ENCODE data around the gene CERKL. TPM values are rescaled to one million over a fixed set of nuclear protein-coding genes. Genes with fewer than 3 reads are reported as not detected.

Gene CERKL
- total and polyA plus RNA-seq, 9 of the 15 experiments (the other 6 are each of a cell fraction or from before 2014, with no cell fraction given) = 0.04 to 0.08 TPM; not detected in 7

DNA sequence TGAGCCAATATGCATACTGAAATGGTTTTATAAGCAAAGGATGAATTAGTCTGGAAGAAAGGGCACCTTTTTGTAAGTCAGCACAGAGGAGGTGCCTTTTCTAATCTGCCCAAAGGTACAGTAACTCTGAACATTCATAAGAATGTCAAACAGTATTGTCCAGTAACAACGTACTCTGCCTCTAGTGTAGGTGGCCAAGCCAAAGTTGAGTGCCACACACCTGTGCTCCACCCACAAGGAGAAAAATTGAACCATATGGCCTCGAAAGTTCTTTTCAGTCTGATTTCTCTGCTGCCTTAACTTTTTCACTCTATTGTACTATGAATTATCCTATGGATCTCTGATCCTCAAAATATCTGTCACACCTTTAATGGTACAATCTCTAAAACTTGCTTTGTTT is 86.8 kb downstream of the CERKL start:
- POLR2A ChIA-PET = no interaction called here
- no peak overlapping the region for H3K27ac ChIP-seq (ENCODE audit: extremely low read depth, low read depth, low read length)
- no peaks in the 10 kb centered on the region for H3K27me3 ChIP-seq (ENCODE audit: control insufficient read depth in 2 of 2, insufficient read depth in 2 of 2, low read length in 2 of 2)
- H4K20me1 ChIP-seq (replicated peaks; ENCODE audit: control insufficient read depth, insufficient read depth, low read length) = no peaks in the 10 kb centered on the region
- DNase-seq (ENCODE audit: extremely low read depth in 1 of 4, low spot score in 3 of 4) (no peak), ATAC-seq (no peak), FAIRE-seq (no peak)
- CTCF ChIA-PET (ENCODE audit: low intra/inter-chr PET ratio) = no interaction called here
- H3K4me2 ChIP-seq (ENCODE audit: insufficient read depth, low read length) = no peak overlapping the region
- TF ChIP-seq SAFB2 (IDR thresholded peaks at IDR 0.05; ENCODE audit: borderline replicate concordance, low read depth, low read length, severe bottlenecking) = no peak
- TF ChIP-seq, protein P1, sequence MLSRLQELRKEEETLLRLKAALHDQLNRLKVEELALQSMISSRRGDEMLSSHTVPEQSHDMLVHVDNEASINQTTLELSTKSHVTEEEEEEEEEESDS (CRISPR knock-in tag; IDR thresholded peaks at IDR 0.05) = no peak
- TF ChIP-seq, protein P2, sequence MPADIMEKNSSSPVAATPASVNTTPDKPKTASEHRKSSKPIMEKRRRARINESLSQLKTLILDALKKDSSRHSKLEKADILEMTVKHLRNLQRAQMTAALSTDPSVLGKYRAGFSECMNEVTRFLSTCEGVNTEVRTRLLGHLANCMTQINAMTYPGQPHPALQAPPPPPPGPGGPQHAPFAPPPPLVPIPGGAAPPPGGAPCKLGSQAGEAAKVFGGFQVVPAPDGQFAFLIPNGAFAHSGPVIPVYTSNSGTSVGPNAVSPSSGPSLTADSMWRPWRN (IDR thresholded peaks at IDR 0.05; ENCODE audit: low read depth) = no peak
- H3K4me1 ChIP-seq (replicated peaks in 1 of 2; ENCODE audit: control insufficient read depth in 2 of 2, insufficient read depth in 2 of 2, low read length in 2 of 2) = no peaks in the 10 kb centered on the region
- no peak overlapping the region for H3K9ac ChIP-seq (ENCODE audit: insufficient read depth in 1 of 2, low read depth in 2 of 2, low read length in 2 of 2)
- H2AFZ ChIP-seq (ENCODE audit: low read depth, low read length) = no peak overlapping the region
- 3% methylated on average over 2 of the region's 2 CpGs for WGBS (ENCODE audit: insufficient coverage, low coverage, missing lambda C conversion rate)
- no peaks in the 10 kb centered on the region for H3K36me3 ChIP-seq (ENCODE audit: control insufficient read depth, insufficient read depth, low read length)
- no peaks in the 10 kb centered on the region for H3K79me2 ChIP-seq (ENCODE audit: control insufficient read depth, insufficient read depth, low read length)
- no peaks in the 10 kb centered on the region for H3K9me1 ChIP-seq (ENCODE audit: control insufficient read depth, insufficient read depth, low read length)
- H3K9me3 ChIP-seq (replicated peaks; ENCODE audit: control insufficient read depth, insufficient read depth, low read depth, low read length) = no peaks in the 10 kb centered on the region
- H3K4me3 ChIP-seq = no peak overlapping the region
- BruUV-seq (replicated peaks) = no TSS peak
- in situ Hi-C loops (cut with MboI) (no loop called here), intact Hi-C loops (cut with micrococcal nuclease) (loop anchor here (5.0 kb wide), 1 partner anchor 147 kb away; no protein-coding TSS in a partner anchor)

DNA sequence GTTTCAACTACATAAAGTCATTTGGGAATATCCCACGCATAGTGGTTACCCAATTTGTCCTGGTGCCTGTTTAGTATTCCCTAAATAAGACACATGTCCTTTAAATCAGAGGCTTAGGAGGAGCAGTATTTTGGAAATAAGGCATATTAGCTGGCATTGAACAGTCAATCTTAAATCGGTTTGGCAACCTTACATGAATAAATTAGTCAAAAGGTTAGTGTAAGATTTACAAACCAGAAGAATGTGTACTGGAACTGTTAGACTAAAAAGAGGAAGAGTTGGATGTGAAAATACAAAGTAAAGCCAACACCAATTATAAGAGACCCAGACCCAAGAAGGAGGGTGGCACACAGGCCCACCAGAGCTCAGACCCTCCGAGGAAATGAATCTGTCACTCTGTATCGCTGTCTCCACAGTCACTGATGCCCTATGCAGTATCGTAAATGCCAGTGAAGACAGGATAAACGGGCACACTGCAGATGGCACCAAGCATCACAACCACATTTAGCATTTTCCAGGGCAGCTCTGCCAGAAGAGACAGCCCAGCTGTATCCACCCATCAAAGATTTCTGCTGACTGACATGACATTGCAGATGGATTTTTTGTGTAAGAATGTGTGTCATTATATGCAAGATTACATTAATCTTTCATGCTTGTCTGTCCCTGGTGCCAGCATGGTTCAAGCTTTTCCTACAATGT is 90.4 kb downstream of the CERKL start:
- H3K4me1 ChIP-seq (replicated peaks in 1 of 2; ENCODE audit: control insufficient read depth in 2 of 2, insufficient read depth in 2 of 2, low read length in 2 of 2) = no peaks in the 10 kb centered on the region
- POLR2A ChIA-PET = no interaction called here
- H3K27me3 ChIP-seq (ENCODE audit: control insufficient read depth in 2 of 2, insufficient read depth in 2 of 2, low read length in 2 of 2) = no peaks in the 10 kb centered on the region
- no peaks in the 10 kb centered on the region for H3K9me3 ChIP-seq (replicated peaks; ENCODE audit: control insufficient read depth, insufficient read depth, low read depth, low read length)
- no peak overlapping the region for H3K9ac ChIP-seq (ENCODE audit: insufficient read depth in 1 of 2, low read depth in 2 of 2, low read length in 2 of 2)
- no peaks in the 10 kb centered on the region for H3K79me2 ChIP-seq (ENCODE audit: control insufficient read depth, insufficient read depth, low read length)
- in situ Hi-C loops (cut with MboI) (no loop called here), intact Hi-C loops (cut with micrococcal nuclease) (no loop called here)
- no peak overlapping the region for H2AFZ ChIP-seq (ENCODE audit: low read depth, low read length)
- DNase-seq (ENCODE audit: extremely low read depth in 1 of 4, low spot score in 3 of 4) (no peak), FAIRE-seq (no peak), ATAC-seq (no peak)
- 3% methylated on average over 6 of the region's 6 CpGs for WGBS (ENCODE audit: insufficient coverage, low coverage, missing lambda C conversion rate)
- no peaks in the 10 kb centered on the region for H4K20me1 ChIP-seq (replicated peaks; ENCODE audit: control insufficient read depth, insufficient read depth, low read length)
- BruUV-seq (replicated peaks) = no TSS peak
- H3K4me2 ChIP-seq (ENCODE audit: insufficient read depth, low read length) = no peak overlapping the region
- H3K4me3 ChIP-seq = no peak overlapping the region
- no peak overlapping the region for H3K27ac ChIP-seq (ENCODE audit: extremely low read depth, low read depth, low read length)
- no peaks in the 10 kb centered on the region for H3K9me1 ChIP-seq (ENCODE audit: control insufficient read depth, insufficient read depth, low read length)
- CTCF ChIA-PET (ENCODE audit: low intra/inter-chr PET ratio) = no interaction called here
- no peaks in the 10 kb centered on the region for H3K36me3 ChIP-seq (ENCODE audit: control insufficient read depth, insufficient read depth, low read length)
- TF ChIP-seq, protein P3, sequence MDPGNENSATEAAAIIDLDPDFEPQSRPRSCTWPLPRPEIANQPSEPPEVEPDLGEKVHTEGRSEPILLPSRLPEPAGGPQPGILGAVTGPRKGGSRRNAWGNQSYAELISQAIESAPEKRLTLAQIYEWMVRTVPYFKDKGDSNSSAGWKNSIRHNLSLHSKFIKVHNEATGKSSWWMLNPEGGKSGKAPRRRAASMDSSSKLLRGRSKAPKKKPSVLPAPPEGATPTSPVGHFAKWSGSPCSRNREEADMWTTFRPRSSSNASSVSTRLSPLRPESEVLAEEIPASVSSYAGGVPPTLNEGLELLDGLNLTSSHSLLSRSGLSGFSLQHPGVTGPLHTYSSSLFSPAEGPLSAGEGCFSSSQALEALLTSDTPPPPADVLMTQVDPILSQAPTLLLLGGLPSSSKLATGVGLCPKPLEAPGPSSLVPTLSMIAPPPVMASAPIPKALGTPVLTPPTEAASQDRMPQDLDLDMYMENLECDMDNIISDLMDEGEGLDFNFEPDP (CRISPR knock-in tag; IDR thresholded peaks at IDR 0.05) = no peak
- TF ChIP-seq, protein P4, sequence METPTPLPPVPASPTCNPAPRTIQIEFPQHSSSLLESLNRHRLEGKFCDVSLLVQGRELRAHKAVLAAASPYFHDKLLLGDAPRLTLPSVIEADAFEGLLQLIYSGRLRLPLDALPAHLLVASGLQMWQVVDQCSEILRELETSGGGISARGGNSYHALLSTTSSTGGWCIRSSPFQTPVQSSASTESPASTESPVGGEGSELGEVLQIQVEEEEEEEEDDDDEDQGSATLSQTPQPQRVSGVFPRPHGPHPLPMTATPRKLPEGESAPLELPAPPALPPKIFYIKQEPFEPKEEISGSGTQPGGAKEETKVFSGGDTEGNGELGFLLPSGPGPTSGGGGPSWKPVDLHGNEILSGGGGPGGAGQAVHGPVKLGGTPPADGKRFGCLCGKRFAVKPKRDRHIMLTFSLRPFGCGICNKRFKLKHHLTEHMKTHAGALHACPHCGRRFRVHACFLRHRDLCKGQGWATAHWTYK (CRISPR knock-in tag; IDR thresholded peaks at IDR 0.05) = no peak
- TF ChIP-seq PML (IDR thresholded peaks at IDR 0.05; ENCODE audit: low read length) (no peak), JUN (IDR thresholded peaks at IDR 0.05; ENCODE audit: borderline replicate concordance, low read depth, low read length) (no peak), JUN (CRISPR knock-in tag; IDR thresholded peaks at IDR 0.05; ENCODE audit: borderline replicate concordance) (no peak), POLR2H (tag; IDR thresholded peaks at IDR 0.05; ENCODE audit: low read depth) (no peak), NFATC3 (IDR thresholded peaks at IDR 0.05) (no peak), KLF10 (CRISPR knock-in tag; IDR thresholded peaks at IDR 0.05) (no peak)

Data from K562 (cell line).